Measurements from ENCODE around the gene RPP25L.

Gene RPP25L

GRCh38 chr9:34637356-34638137 is 25.6 kb upstream of the RPP25L start, which contains the start of gene SIGMAR1:
Gene SIGMAR1 (minus strand): TSS chr9:34637787. CDS start chr9:34637697, 90 bp downstream.
- DNase-seq, result peak; percentile 84 to 96 (median 90)

GRCh38 chr9:34636791-34637355 is 25.0 kb upstream of the RPP25L start:
- peak in 2 of 5 experiments; percentile 13 to 27 for DNase-seq

GRCh38 chr9:34635556-34635955 is 23.7 kb upstream of the RPP25L start:
- DNase-seq, result no peak

GRCh38 chr9:34634551-34635248 is 22.8 kb upstream of the RPP25L start:
- DNase-seq, result no peak

- peak; percentile 43 to 73 (median 63) for DNase-seq
Measured at GRCh38 chr9:34633851-34634550, 22.1 kb upstream of the RPP25L start.

GRCh38 chr9:34633166-34633565 is 21.3 kb upstream of the RPP25L start:
- DNase-seq, result no peak

GRCh38 chr9:34630402-34631154 is 18.7 kb upstream of the RPP25L start:
- DNase-seq, result no peak

- DNase-seq, result no peak
Measured at GRCh38 chr9:34629491-34629808, 17.6 kb upstream of the RPP25L start.

GRCh38 chr9:34628656-34629490 is 17.0 kb upstream of the RPP25L start, which contains the start of gene ARID3C:
Gene ARID3C (minus strand): TSS chr9:34629066. CDS start chr9:34628014, 1,052 bp downstream.
- DNase-seq, result peak in 4 of 5 experiments; percentile 30 to 50 (median 32)

GRCh38 chr9:34627716-34628655 is 16.1 kb upstream of the RPP25L start:
- no peak for DNase-seq

GRCh38 chr9:34625186-34625486 is 13.2 kb upstream of the RPP25L start:
- DNase-seq, result no peak

- DNase-seq, result no peak
Measured at GRCh38 chr9:34624475-34625185, 12.7 kb upstream of the RPP25L start.

GRCh38 chr9:34623374-34624235 is 11.7 kb upstream of the RPP25L start:
- DNase-seq, result no peak

- peak; percentile 67 to 97 (median 87) for DNase-seq
Measured at GRCh38 chr9:34620061-34620994, 8.4 kb upstream of the RPP25L start, which contains the start of gene DCTN3. Gene DCTN3 (minus strand): TSS chr9:34620495. CDS start chr9:34620464, 31 bp downstream.

- DNase-seq, result no peak
Measured at GRCh38 chr9:34615132-34615531, 3.2 kb upstream of the RPP25L start.

- peak in 4 of 5 experiments; percentile 47 to 68 (median 54) for DNase-seq
Measured at GRCh38 chr9:34612788-34613390, 992 bp upstream of the RPP25L start.
